Measurements from ENCODE around the gene SLC45A3.

The SLC45A3 gene

GRCh38 chr1:205669341-205670149 is 10.8 kb downstream of the SLC45A3 start:
- DNase-seq: no peak
- no peak overlapping the region for H3K4me3 ChIP-seq (ENCODE audit: low read depth, low read length)
- H3K4me1 ChIP-seq: no peaks in the 10 kb centered on the region
- no peaks in the 10 kb centered on the region for H3K27me3 ChIP-seq
- no peak for TF ChIP-seq CTCF (IDR thresholded peaks at IDR 0.05; ENCODE audit: low read depth, low read length)
- H3K36me3 ChIP-seq: no peaks in the 10 kb centered on the region
- no peaks in the 10 kb centered on the region for H3K9me3 ChIP-seq

GRCh38 chr1:205668951-205669340 is 11.4 kb downstream of the SLC45A3 start:
- no peaks in the 10 kb centered on the region for H3K36me3 ChIP-seq
- DNase-seq: no peak
- H3K4me3 ChIP-seq (ENCODE audit: low read depth, low read length): no peak overlapping the region
- H3K9me3 ChIP-seq: no peaks in the 10 kb centered on the region
- no peaks in the 10 kb centered on the region for H3K27me3 ChIP-seq
- no peaks in the 10 kb centered on the region for H3K4me1 ChIP-seq
- TF ChIP-seq CTCF (IDR thresholded peaks at IDR 0.05; ENCODE audit: low read depth, low read length): no peak

DNA sequence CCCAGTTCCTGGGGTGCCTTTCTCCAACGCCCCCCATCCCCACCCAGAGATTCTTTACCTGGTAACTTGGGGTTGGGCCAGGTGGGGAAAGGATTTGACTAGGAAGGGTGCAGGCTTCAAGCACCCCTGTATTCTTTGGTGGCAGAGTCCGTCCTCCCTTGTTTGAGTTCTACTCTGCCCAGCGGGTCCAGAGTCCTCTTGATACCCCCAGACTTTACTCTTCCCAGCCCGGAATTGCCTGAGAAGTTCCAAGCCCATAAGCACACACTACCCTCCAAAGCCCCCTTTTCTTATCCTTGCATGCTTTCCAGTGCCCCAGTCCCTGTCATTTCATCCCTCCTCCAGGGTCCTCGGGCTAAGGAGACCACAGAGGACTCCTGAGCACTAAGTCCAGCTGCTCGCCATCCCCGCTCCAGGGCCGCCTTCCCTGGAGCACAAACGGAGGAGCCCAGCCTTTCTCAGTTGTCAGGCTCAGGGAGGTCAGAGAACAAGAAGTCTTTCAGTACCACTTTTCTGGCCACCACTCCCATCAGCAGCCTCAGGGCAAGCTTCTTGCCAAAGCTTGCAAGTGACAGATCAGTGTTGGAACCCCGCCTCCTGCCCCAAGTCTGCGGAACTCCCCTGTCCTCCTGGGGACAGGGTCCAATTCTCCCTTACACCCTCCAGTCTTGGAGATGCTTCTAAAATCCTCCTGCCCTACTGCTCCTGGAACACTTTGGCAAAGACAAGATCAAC is 12.2 kb downstream of the SLC45A3 start:
- no peak overlapping the region for H3K4me3 ChIP-seq (ENCODE audit: low read depth, low read length)
- TF ChIP-seq CTCF (IDR thresholded peaks at IDR 0.05; ENCODE audit: low read depth, low read length): no peak
- no peaks in the 10 kb centered on the region for H3K9me3 ChIP-seq
- DNase-seq: no peak
- no peaks in the 10 kb centered on the region for H3K4me1 ChIP-seq
- no peaks in the 10 kb centered on the region for H3K27me3 ChIP-seq
- H3K36me3 ChIP-seq: no peaks in the 10 kb centered on the region

GRCh38 chr1:205666372-205667166 is 13.7 kb downstream of the SLC45A3 start:
- H3K4me3 ChIP-seq (ENCODE audit: low read depth, low read length): no peak overlapping the region
- H3K36me3 ChIP-seq: no peaks in the 10 kb centered on the region
- no peak for TF ChIP-seq CTCF (IDR thresholded peaks at IDR 0.05; ENCODE audit: low read depth, low read length)
- no peaks in the 10 kb centered on the region for H3K4me1 ChIP-seq
- H3K27me3 ChIP-seq: no peaks in the 10 kb centered on the region
- no peaks in the 10 kb centered on the region for H3K9me3 ChIP-seq
- no peak for DNase-seq

DNA sequence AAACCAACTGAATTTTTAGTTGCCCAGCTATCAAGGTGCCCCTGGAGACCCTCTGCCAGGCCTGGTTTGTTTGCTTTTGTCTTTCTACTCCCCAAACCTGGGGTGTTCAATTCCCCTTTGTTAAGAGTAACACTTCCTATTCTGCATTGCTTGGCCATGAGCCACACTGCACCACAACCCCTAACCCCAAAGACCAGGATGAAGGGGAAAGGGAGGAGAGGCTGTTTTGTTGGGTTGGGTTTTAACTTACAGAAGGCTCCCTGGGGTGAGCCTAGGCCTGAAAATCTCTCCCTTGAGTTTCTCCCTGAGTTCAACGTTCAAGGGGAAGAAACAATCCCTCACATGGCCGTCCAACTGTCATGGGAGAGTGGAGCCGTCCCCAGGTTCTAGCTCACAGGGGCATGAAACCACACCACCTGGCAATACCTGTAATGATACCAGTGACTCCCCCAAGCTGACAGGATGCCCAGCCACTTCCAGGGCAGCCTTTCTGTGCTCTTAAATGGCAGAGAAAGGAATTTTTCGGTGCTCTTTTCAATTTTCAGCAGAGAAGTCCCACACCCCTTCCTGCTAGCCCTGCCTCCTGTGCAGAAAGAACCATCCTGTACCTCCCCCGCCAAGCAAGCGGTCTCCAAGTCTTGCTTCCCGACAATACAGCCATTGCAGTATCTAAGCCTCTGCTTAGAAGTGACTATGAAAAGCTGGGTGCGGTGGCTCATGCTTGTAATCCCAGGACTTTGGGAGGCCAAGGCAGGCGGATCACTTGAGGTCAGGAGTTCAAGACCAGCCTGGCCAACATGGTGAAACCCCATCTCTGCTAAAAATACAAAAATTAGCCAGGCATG is 14.9 kb downstream of the SLC45A3 start:
- no peak for DNase-seq
- no peaks in the 10 kb centered on the region for H3K4me1 ChIP-seq
- no peaks in the 10 kb centered on the region for H3K9me3 ChIP-seq
- no peak overlapping the region for H3K4me3 ChIP-seq (ENCODE audit: low read depth, low read length)
- H3K36me3 ChIP-seq: no peaks in the 10 kb centered on the region
- no peak for TF ChIP-seq CTCF (IDR thresholded peaks at IDR 0.05; ENCODE audit: low read depth, low read length)
- no peaks in the 10 kb centered on the region for H3K27me3 ChIP-seq

Measured in BE2C (cell line).